GM12878 (cell line): ENCODE results near the gene CENPS. TPM values are rescaled to one million over a fixed set of nuclear protein-coding genes. Genes with fewer than 3 reads are reported as not detected.

Source experiments
- ATF3 ChIP-seq: IDR thresholded peaks from 2 replicates; pipeline ENCODE4 v1.6.1; 2011; ENCODE audit warnings: low read depth, mild to moderate bottlenecking, low read length, moderate library complexity, borderline replicate concordance; ENCODE audit errors: extremely low read depth
- BHLHE40 ChIP-seq, 2 experiments: fragments of 450-650 bp in 1 of 2; IDR thresholded peaks; 2 replicates each; pipeline ENCODE4 v1.6.1; 2011 to 2017; ENCODE audit warnings: low read depth in 2 of 2, borderline replicate concordance in 1 of 2, improper control_type of control experiment in 1 of 2, low read length in 1 of 2, mild to moderate bottlenecking in 1 of 2
- CBX3 ChIP-seq: fragments of 200-600 bp; sonication (generic); IDR thresholded peaks from 2 replicates; pipeline ENCODE4 v1.6.1; 2016; ENCODE audit warnings: low read depth, borderline replicate concordance
- CTCF ChIP-seq, 3 experiments: IDR thresholded peaks in 2 of 3; conservative IDR thresholded peaks in 1 of 3; 2 replicates each; pipeline ENCODE4 v1.5.1; 2011; ENCODE audit warnings: low read depth in 3 of 3, low read length in 3 of 3, mild to moderate bottlenecking in 3 of 3, control low read depth in 2 of 3, moderate library complexity in 2 of 3, inconsistent platforms in 1 of 3, mixed read lengths in 1 of 3; ENCODE audit not compliant: control insufficient read depth in 2 of 3, insufficient read depth in 1 of 3; ENCODE audit errors: extremely low read depth in 1 of 3
- CUX1 ChIP-seq: IDR thresholded peaks from 2 replicates; pipeline ENCODE4 v1.6.1; 2012; ENCODE audit warnings: improper control_type of control experiment, low read depth, low read length; ENCODE audit not compliant: insufficient replicate concordance
- FOS ChIP-seq: IDR thresholded peaks from 3 replicates; pipeline ENCODE4 v1.6.1; 2011; ENCODE audit warnings: borderline replicate concordance; ENCODE audit not compliant: insufficient read length; ENCODE audit errors: extremely low read depth
- KLF5 ChIP-seq: fragments of 450-650 bp; IDR thresholded peaks from 2 replicates; pipeline ENCODE4 v1.6.1; 2014; ENCODE audit warnings: mild to moderate bottlenecking; ENCODE audit not compliant: partially characterized antibody
- MEF2B ChIP-seq: fragments of 450-650 bp; IDR thresholded peaks from 2 replicates; pipeline ENCODE4 v1.6.1; 2018; ENCODE audit warnings: mild to moderate bottlenecking, moderate library complexity; ENCODE audit not compliant: partially characterized antibody, poor library complexity, severe bottlenecking
- MTA2 ChIP-seq: fragments of 450-650 bp; IDR thresholded peaks from 2 replicates; pipeline ENCODE4 v1.6.1; 2016; ENCODE audit warnings: low read depth, mild to moderate bottlenecking, moderate library complexity
- PAX5 ChIP-seq: IDR thresholded peaks from 2 replicates; pipeline ENCODE4 v1.6.1; 2011; ENCODE audit warnings: low read depth, low read length, borderline replicate concordance
- RBBP5 ChIP-seq: fragments of 200-600 bp; sonication (generic); conservative IDR thresholded peaks from 2 replicates; pipeline ENCODE4 v1.6.1; 2016
- RUNX3 ChIP-seq: IDR thresholded peaks from 2 replicates; pipeline ENCODE4 v1.6.1; 2012; ENCODE audit warnings: low read length, inconsistent platforms
- STAT1 ChIP-seq: fragments of 450-650 bp; conservative IDR thresholded peaks from 2 replicates; pipeline ENCODE4 v1.6.1; 2014; ENCODE audit warnings: antibody characterized with exemption, mild to moderate bottlenecking
- STAT3 ChIP-seq: IDR thresholded peaks from 2 replicates; pipeline ENCODE4 v1.6.1; 2011; ENCODE audit warnings: low read depth, low read length, improper control_type of control experiment
- ZNF217 ChIP-seq: fragments of 450-650 bp; IDR thresholded peaks from 2 replicates; pipeline ENCODE4 v1.6.1; 2017; ENCODE audit warnings: antibody characterized with exemption, mild to moderate bottlenecking
- ZNF384 ChIP-seq: IDR thresholded peaks from 2 replicates; pipeline ENCODE4 v1.6.1; 2012; ENCODE audit warnings: low read depth, mild to moderate bottlenecking, low read length, improper control_type of control experiment, borderline replicate concordance
- polyA plus RNA-seq, 11 experiments: library from polyadenylated mRNA; depleted of rRNA in 4 of 11; unstranded in 6 of 11; stranded (reverse) in 5 of 11; fragments of >200 nt; fragmentation: Nextera tagmentation in 4 of 11; fragmentation: Illumina TruSeq in 1 of 11; extraction: Ambion mirVana in 4 of 11; extraction: Trizol in 1 of 11; gene quantifications; 1 replicate in 1 of 11; 2 replicates in 10 of 11; pipeline versions ENCODE4 v1.2.1 to v1.2.3, GENCODE V29; 2011 to 2016; ENCODE audit warnings: inconsistent platforms in 2 of 11, missing spikeins in 2 of 11, low read depth in 1 of 11
- total RNA-seq, 4 experiments: library from RNA; depleted of rRNA in 3 of 4; stranded (reverse); fragments of >200 nt in 3 of 4; fragmentation: Illumina TruSeq in 1 of 4; extraction: Trizol in 1 of 4; gene quantifications; 2 replicates each; pipeline versions ENCODE4 v1.2.1 to v1.2.3, GENCODE V29; 2013 to 2021
- TF ChIP-seq, protein P1 (sequence below): fragments of 150-350 bp; IDR thresholded peaks from 2 replicates; pipeline ENCODE4 v1.6.1; 2016; ENCODE audit warnings: low read depth, low read length

CENPS gene
- total and polyA plus RNA-seq, 10 of the 15 experiments (the other 5 are each of a cell fraction or from before 2014, with no cell fraction given) = 9.4 to 51.7 (median 16.7) TPM

DNA sequence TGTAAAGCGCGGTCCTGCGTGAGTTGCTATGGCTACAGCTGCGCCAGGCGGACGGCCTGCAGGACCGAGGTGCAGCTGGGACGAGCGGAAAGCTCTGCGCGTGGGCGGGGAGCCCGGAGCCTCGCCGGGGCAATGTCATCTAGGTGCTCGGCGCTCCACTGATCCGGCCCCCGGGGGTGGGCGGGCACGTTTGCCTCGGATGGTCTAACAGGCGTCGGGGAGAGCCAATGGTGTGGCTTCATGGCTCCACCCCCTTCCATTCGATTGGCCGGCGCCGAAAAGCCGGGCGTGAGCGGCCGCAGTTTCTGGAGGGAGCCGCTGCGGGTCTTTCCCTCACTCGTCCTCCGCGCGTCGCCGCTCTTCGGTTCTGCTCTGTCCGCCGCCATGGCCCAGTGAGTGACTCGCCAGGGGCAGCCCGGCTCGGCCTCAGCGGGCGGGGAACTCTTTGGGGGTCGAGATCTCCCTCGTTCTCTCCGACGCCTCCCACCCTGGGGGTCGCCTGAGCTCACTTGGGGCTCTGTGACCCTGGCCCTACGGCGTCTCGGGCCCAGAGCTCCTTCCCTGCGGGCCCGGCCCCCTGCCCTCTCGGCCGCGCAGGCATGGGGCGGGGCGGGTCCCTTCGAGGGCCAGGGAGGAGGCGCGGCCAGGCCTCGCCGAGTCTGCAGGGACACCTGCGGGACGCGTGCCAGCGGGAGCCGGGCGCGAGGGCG is 31.3 kb upstream of the CENPS start, which contains the start of gene PGD (continued):
- TF ChIP-seq, protein P1, sequence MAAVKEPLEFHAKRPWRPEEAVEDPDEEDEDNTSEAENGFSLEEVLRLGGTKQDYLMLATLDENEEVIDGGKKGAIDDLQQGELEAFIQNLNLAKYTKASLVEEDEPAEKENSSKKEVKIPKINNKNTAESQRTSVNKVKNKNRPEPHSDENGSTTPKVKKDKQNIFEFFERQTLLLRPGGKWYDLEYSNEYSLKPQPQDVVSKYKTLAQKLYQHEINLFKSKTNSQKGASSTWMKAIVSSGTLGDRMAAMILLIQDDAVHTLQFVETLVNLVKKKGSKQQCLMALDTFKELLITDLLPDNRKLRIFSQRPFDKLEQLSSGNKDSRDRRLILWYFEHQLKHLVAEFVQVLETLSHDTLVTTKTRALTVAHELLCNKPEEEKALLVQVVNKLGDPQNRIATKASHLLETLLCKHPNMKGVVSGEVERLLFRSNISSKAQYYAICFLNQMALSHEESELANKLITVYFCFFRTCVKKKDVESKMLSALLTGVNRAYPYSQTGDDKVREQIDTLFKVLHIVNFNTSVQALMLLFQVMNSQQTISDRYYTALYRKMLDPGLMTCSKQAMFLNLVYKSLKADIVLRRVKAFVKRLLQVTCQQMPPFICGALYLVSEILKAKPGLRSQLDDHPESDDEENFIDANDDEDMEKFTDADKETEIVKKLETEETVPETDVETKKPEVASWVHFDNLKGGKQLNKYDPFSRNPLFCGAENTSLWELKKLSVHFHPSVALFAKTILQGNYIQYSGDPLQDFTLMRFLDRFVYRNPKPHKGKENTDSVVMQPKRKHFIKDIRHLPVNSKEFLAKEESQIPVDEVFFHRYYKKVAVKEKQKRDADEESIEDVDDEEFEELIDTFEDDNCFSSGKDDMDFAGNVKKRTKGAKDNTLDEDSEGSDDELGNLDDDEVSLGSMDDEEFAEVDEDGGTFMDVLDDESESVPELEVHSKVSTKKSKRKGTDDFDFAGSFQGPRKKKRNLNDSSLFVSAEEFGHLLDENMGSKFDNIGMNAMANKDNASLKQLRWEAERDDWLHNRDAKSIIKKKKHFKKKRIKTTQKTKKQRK = peak; percentile 67
- peak; percentile 83 for TF ChIP-seq FOS
- TF ChIP-seq MTA2 = no peak
- TF ChIP-seq RUNX3 = peak; percentile 39; the same call in 1 of the 2 replicates
- TF ChIP-seq MEF2B = peak; percentile 44
- 0 out of 2 replicates have a peak, but pooled peaks have one; percentile 22 for TF ChIP-seq STAT1
- TF ChIP-seq CTCF (IDR thresholded peaks at IDR 0.05 in 2 of 3, conservative IDR thresholded peaks at IDR 0.05 in 1 of 3; ENCODE audit: control insufficient read depth in 2 of 3, extremely low read depth in 1 of 3, insufficient read depth in 1 of 3, low read depth in 3 of 3, low read length in 3 of 3) = no peak
- TF ChIP-seq BHLHE40 (IDR thresholded peaks at IDR 0.05; ENCODE audit: borderline replicate concordance in 1 of 2, low read depth in 2 of 2, low read length in 1 of 2) = peak; percentile 76 to 90
- TF ChIP-seq STAT3 = no peak
- no peak for TF ChIP-seq RBBP5
- no peak for TF ChIP-seq CBX3
- TF ChIP-seq PAX5 = no peak; the same call in 1 of the 2 replicates
- peak; percentile 39 for TF ChIP-seq KLF5
- no peak for TF ChIP-seq ATF3
- TF ChIP-seq ZNF217 = no peak
- no peak for TF ChIP-seq ZNF384
- peak; percentile 86 for TF ChIP-seq CUX1
